ENCODE measurements around the gene ZBED1.
"Not testable (repeated sequence)": the region's sequence is repeated elsewhere in the genome, so short reads cannot be mapped to it uniquely, and the experiment has no call there.

The ZBED1 gene

DNA sequence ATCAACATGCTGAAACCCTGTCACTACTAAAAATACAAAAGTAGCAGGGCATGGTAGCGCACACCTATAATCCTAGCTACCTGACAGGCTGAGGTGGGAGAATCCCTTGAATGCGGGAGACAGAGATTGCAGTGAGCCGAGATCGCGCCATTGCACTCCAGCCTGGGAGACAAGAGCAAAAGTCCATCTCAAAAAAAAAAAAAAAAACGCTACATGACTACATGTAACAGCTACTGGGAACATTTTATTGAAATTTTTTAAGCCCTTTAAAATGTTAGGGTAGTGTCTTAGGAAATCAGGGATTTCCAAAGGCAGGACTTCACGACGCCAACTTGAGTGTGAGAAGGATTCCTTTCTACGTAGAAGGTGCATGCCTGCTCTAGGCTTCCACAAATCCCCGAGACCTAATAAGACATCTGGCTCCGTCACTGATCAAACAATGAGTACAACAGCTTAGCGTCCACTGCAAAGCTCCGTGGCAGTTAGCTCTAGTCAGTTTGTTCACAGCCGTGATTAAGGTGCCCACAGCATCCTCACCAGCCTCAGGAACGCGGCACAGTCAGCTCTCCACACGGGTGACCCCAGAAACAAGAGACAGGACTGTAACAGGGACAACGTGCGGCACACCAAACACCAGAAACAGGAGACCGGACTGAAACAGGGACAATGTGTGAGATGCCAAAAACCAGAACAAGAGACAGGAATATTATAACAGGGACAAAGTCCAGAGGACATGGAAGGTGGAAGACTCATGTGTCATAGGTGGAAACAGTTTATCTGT is 33.7 kb downstream of the ZBED1 start:
- no peak for TF ChIP-seq CTCF (IDR thresholded peaks at IDR 0.05; ENCODE audit: extremely low read depth, insufficient read depth, missing control alignments)
- in situ Hi-C loops (cut with MboI; ENCODE audit: low pct_unique_long_range_greater_than_20kb, low sequenced_read_pairs, unreplicated experiment) = no loop called here
- DNase-seq (ENCODE audit: low spot score) = no peak

DNA sequence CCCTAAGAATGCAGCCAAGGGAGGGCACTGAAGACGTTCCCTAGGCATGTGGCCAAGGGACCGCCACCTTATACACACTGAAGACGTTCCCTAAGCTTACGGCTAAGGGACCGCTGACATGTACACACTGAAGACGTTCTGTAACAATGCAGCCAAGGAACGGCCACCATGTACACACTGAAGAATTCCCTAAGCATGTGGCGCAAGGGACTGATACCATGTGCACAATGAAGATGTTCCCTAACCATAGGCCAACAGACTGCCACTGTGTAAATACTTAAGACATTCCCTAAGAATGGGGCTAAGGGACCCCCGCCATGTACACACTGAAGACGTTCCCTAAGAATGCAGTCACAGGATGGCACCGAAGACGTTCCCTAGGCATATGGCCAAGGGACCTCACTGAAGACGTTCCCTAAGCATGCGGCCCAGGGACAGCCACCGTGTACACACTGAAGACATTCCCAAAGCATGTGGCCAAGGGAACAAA is 36.1 kb downstream of the ZBED1 start:
- DNase-seq (ENCODE audit: low spot score) = no peak
- in situ Hi-C loops (cut with MboI; ENCODE audit: low pct_unique_long_range_greater_than_20kb, low sequenced_read_pairs, unreplicated experiment) = no loop called here
- TF ChIP-seq CTCF (IDR thresholded peaks at IDR 0.05; ENCODE audit: extremely low read depth, insufficient read depth, missing control alignments) = no peak

DNA sequence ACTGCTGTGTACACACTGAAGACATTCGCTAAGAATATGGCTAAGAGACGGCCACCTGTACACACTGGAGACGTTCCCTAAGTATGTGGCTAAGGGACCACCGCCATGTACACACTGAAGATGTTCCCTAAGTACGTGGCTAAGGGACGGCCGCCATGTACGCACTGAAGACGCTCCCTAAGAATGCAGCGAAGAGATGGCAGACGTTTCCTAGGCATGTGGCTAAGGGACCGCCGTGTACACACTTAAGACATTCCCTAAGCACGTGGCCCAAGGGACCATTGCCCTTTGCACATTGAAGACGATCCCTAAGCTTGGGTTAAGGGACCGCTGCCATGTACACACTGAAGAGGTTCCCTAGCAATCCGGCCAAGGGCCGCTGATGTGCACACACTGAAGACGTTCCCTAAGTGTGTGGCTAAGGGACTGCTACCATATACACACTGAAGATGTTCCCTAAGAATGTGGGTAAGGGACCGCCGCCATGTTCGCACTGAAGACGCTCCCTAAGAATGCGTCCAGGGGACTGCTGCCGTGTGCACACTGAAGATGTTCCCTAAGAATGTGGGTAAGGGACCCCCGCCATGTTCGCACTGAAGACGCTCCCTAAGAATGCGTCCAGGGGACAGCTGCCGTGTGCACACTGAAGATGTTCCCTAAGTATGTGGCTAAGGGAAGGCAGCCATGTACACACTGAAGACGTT is 36.7 kb downstream of the ZBED1 start:
- no peak for TF ChIP-seq CTCF (IDR thresholded peaks at IDR 0.05; ENCODE audit: extremely low read depth, insufficient read depth, missing control alignments)
- in situ Hi-C loops (cut with MboI; ENCODE audit: low pct_unique_long_range_greater_than_20kb, low sequenced_read_pairs, unreplicated experiment) = no loop called here
- no peak for DNase-seq (ENCODE audit: low spot score)

- DNase-seq (ENCODE audit: low spot score) = not testable (repeated sequence)
These were observed 37.3 kb downstream of the ZBED1 start for GRCh38 chrX:2463481-2463880.

DNA sequence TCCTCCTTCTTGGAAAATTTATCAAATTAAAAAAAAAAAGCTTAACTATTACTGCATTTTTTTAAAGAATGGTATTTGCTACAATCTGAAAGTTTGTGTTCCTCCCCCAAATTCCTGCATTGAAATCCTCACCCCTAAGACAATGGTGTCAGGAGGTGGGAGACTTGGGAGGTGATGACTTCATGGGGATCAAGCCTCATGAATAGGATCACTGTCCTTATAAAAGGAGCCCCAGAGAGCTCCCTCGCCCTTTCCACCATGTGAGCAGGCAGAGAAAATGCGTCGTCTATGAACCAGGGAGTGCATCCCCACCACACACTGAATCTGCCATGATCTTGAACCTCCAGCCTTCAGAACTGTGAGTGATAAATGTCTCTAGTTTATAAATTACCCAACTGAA is 38.0 kb downstream of the ZBED1 start:
- in situ Hi-C loops (cut with MboI; ENCODE audit: low pct_unique_long_range_greater_than_20kb, low sequenced_read_pairs, unreplicated experiment) = no loop called here
- no peak for TF ChIP-seq CTCF (IDR thresholded peaks at IDR 0.05; ENCODE audit: extremely low read depth, insufficient read depth, missing control alignments)
- DNase-seq (ENCODE audit: low spot score) = no peak

More at GRCh38 chrX:2463481-2463880, 37.3 kb downstream of the ZBED1 start:
- in situ Hi-C loops (cut with MboI; ENCODE audit: low pct_unique_long_range_greater_than_20kb, low sequenced_read_pairs, unreplicated experiment) = not testable (repeated sequence)

- in situ Hi-C loops (cut with MboI; ENCODE audit: low pct_unique_long_range_greater_than_20kb, low sequenced_read_pairs, unreplicated experiment) = no loop called here
These were observed 38.7 kb downstream of the ZBED1 start for GRCh38 chrX:2462074-2462473.

More at GRCh38 chrX:2462074-2462473, 38.7 kb downstream of the ZBED1 start:
- no peak for DNase-seq (ENCODE audit: low spot score)
- TF ChIP-seq CTCF (IDR thresholded peaks at IDR 0.05; ENCODE audit: extremely low read depth, insufficient read depth, missing control alignments) = no peak
